K562 (cell line): ENCODE results near the gene USHBP1. TPM values are rescaled to one million over a fixed set of nuclear protein-coding genes. Genes with fewer than 3 reads are reported as not detected.

ENCODE experiments used
- CBX3 ChIP-seq, 2 experiments: IDR thresholded peaks; 1 replicate in 1 of 2; 2 replicates in 1 of 2; pipeline ENCODE4 v1.6.1; 2012; ENCODE audit warnings: inconsistent platforms in 2 of 2, low read length in 2 of 2, borderline replicate concordance in 1 of 2, control low read depth in 1 of 2
- CUX1 ChIP-seq: fragments of 200-800 bp; sonication (Bioruptor generic); IDR thresholded peaks from 2 replicates; pipeline ENCODE4 v1.6.1; 2016; ENCODE audit warnings: missing genetic modification characterization, missing compliant biosample characterization
- DACH1 ChIP-seq: fragments of 450-650 bp; IDR thresholded peaks from 2 replicates; pipeline ENCODE4 v1.6.1; 2018; ENCODE audit not compliant: partially characterized antibody
- HDAC2 ChIP-seq: fragments of 450-650 bp; IDR thresholded peaks from 2 replicates; pipeline ENCODE4 v1.6.1; 2016; ENCODE audit warnings: mild to moderate bottlenecking
- NCOA6 ChIP-seq: fragments of 450-650 bp; IDR thresholded peaks from 2 replicates; pipeline ENCODE4 v1.6.1; 2017; ENCODE audit warnings: mild to moderate bottlenecking
- PATZ1 ChIP-seq: fragments of 250-450 bp; sonication (Bioruptor Pico); IDR thresholded peaks from 2 replicates; pipeline ENCODE4 v1.5.0; 2020; ENCODE audit warnings: mild to moderate bottlenecking, borderline replicate concordance
- POLR2A ChIP-seq: fragments of 450-650 bp; conservative IDR thresholded peaks from 2 replicates; pipeline ENCODE4 v1.6.1; 2016
- POLR2G ChIP-seq: fragments of 200-400 bp; formaldehyde crosslinking; IDR thresholded peaks from 2 replicates; pipeline ENCODE4 v1.6.1; 2017; ENCODE audit warnings: low read depth, mild to moderate bottlenecking, antibody characterized with exemption, low read length, moderate library complexity
- RFX5 ChIP-seq: IDR thresholded peaks from 2 replicates; pipeline ENCODE4 v1.6.1; 2011; ENCODE audit warnings: low read depth, mild to moderate bottlenecking, improper control_type of control experiment, low read length
- SIN3A ChIP-seq, 2 experiments: fragments of 150-350 bp in 1 of 2; IDR thresholded peaks; 2 replicates each; pipeline ENCODE4 v1.6.1; 2011 to 2016; ENCODE audit warnings: borderline replicate concordance in 2 of 2, low read depth in 2 of 2, low read length in 2 of 2, mild to moderate bottlenecking in 2 of 2, moderate library complexity in 2 of 2; ENCODE audit not compliant: control insufficient read depth in 1 of 2
- SMC3 ChIP-seq: conservative IDR thresholded peaks from 2 replicates; pipeline ENCODE4 v1.6.1; 2011; ENCODE audit warnings: low read depth, low read length, improper control_type of control experiment; ENCODE audit not compliant: insufficient read depth
- XRCC4 ChIP-seq: IDR thresholded peaks from one replicate; pipeline ENCODE4 v1.6.1; 2011; ENCODE audit not compliant: insufficient read depth, insufficient read length; ENCODE audit errors: extremely low read depth
- ZBTB8A ChIP-seq: fragments of 450-650 bp; IDR thresholded peaks from 2 replicates; pipeline ENCODE4 v1.6.1; 2018; ENCODE audit warnings: mild to moderate bottlenecking, moderate library complexity; ENCODE audit not compliant: partially characterized antibody
- ZFP30 ChIP-seq: fragments of 250-450 bp; sonication (Bioruptor Pico); IDR thresholded peaks from 2 replicates; pipeline ENCODE4 v1.8.0; 2022; ENCODE audit warnings: moderate library complexity, mild to moderate bottlenecking, inconsistent platforms, borderline replicate concordance
- ZNF57 ChIP-seq: fragments of 450-650 bp; formaldehyde crosslinking; IDR thresholded peaks from 2 replicates; pipeline ENCODE4 v1.4.0; 2020; ENCODE audit warnings: mild to moderate bottlenecking, moderate library complexity
- ZNF586 ChIP-seq: fragments of 450-650 bp; formaldehyde crosslinking; conservative IDR thresholded peaks from 2 replicates; pipeline ENCODE4 v1.4.0; 2020; ENCODE audit warnings: mild to moderate bottlenecking, moderate library complexity
- polyA plus RNA-seq, 8 experiments: library from polyadenylated mRNA; depleted of rRNA in 4 of 8; stranded (reverse) in 5 of 8; unstranded in 3 of 8; fragments of >200 nt; fragmentation: Nextera tagmentation in 2 of 8; fragmentation: Illumina TruSeq in 1 of 8; extraction: Ambion mirVana in 2 of 8; extraction: Trizol in 1 of 8; gene quantifications; 2 replicates each; pipeline versions ENCODE4 v1.2.1 to v1.2.3, GENCODE V29; 2011 to 2014; ENCODE audit warnings: inconsistent platforms in 1 of 8, missing spikeins in 1 of 8
- total RNA-seq, 7 experiments: library from RNA; depleted of rRNA in 6 of 7; stranded (reverse); fragments of >200 nt in 6 of 7; fragmentation: Illumina TruSeq in 2 of 7; extraction: Trizol in 2 of 7; gene quantifications; 2 replicates each; pipeline versions ENCODE4 v1.2.1 to v1.2.3, GENCODE V29; 2011 to 2021; ENCODE audit warnings: low replicate concordance in 1 of 7
- TF ChIP-seq, protein P1 (sequence below): sonication (generic); IDR thresholded peaks from 2 replicates; pipeline ENCODE4 v1.6.1; 2016
- TF ChIP-seq, protein P2 (sequence below): fragments of 450-650 bp; IDR thresholded peaks from 2 replicates; pipeline ENCODE4 v1.6.1; 2016; ENCODE audit warnings: antibody characterized with exemption

USHBP1 gene
- total and polyA plus RNA-seq, 9 of the 15 experiments (the other 6 are each of a cell fraction or from before 2014, with no cell fraction given) = 0.03 to 0.10 (median 0.05) TPM; not detected in 5

DNA sequence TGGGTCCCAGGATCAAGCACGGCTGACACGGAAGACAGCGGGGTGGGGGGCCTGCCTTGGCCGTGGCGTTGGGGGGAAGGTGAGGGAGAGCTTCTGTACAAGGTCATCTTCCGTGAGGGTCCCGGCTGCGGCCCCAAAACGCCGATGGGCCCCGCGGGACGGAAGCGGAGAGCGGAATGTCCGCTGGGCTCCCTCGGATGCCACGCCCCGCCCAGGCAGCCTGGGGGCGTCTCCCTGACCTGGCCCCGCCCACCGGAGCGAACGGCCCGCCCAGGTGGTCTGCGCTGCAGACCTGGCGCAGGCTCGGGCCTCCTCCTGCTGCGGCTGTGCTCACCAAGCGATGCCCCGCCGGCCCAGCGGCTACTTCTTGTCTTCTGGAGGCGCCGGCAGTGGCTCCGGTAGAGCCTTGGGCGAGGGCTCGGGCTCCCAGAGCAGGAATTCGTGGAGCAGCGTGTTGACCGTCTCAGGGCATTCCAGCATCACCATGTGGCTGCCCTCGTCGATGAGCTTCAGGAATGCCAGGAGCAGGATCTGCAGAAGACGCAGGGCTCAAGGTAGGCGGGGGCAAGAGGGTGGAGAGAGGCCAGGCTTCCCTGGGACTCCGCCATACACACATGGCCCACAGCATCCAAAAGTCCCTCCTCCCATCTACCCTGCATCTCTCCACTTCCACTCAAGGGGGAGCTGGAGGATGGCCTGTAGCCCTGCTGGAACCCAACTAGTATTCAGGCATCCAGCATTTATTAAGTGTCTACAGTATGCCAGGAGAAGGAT is 27.9 kb upstream of the USHBP1 start (continued):
- peak; percentile 25 to 62; a peak in 1 of 4 replicates for TF ChIP-seq SIN3A (IDR thresholded peaks at IDR 0.05; ENCODE audit: borderline replicate concordance in 2 of 2, control insufficient read depth in 1 of 2, low read depth in 2 of 2, low read length in 2 of 2)
- no peak for TF ChIP-seq CUX1 (CRISPR knock-in tag)
- no peak for TF ChIP-seq ZFP30
- TF ChIP-seq PATZ1 (CRISPR knock-in tag) = no peak
- TF ChIP-seq ZNF586 (CRISPR knock-in tag) = no peak
- no peak for TF ChIP-seq NCOA6
- TF ChIP-seq, protein P1, sequence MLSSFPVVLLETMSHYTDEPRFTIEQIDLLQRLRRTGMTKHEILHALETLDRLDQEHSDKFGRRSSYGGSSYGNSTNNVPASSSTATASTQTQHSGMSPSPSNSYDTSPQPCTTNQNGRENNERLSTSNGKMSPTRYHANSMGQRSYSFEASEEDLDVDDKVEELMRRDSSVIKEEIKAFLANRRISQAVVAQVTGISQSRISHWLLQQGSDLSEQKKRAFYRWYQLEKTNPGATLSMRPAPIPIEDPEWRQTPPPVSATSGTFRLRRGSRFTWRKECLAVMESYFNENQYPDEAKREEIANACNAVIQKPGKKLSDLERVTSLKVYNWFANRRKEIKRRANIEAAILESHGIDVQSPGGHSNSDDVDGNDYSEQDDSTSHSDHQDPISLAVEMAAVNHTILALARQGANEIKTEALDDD = peak; percentile 53; the same call in 1 of the 2 replicates
- TF ChIP-seq ZBTB8A = no peak
- peak in 1 of 2 experiments; percentile 51; a peak in 2 of 3 replicates for TF ChIP-seq CBX3 (IDR thresholded peaks at IDR 0.05; ENCODE audit: borderline replicate concordance in 1 of 2, low read length in 2 of 2)
- no peak for TF ChIP-seq RFX5
- TF ChIP-seq POLR2G = peak; percentile 87
- TF ChIP-seq XRCC4 = no peak
- peak; percentile 84 for TF ChIP-seq POLR2A
- TF ChIP-seq SMC3 = peak; percentile 69
- TF ChIP-seq, protein P2, sequence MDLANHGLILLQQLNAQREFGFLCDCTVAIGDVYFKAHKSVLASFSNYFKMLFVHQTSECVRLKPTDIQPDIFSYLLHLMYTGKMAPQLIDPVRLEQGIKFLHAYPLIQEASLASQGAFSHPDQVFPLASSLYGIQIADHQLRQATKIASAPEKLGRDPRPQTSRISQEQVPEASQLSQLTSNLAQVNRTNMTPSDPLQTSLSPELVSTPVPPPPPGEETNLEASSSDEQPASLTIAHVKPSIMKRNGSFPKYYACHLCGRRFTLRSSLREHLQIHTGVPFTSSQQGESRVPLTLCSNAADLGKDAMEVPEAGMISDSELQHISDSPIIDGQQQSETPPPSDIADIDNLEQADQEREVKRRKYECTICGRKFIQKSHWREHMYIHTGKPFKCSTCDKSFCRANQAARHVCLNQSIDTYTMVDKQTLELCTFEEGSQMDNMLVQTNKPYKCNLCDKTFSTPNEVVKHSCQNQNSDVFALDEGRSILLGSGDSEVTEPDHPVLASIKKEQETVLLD = no peak
- TF ChIP-seq HDAC2 = peak; percentile 74; the same call in 1 of the 2 replicates
- no peak for TF ChIP-seq DACH1
- no peak for TF ChIP-seq ZNF57
